HG03039 (cell line): Measurements from ENCODE around the gene DLK1.

Source experiments
- ATAC-seq: cut with Tn5 transposase; IDR thresholded peaks from one replicate; pipeline ENCODE4 v1.9.1; 2021; ENCODE audit warnings: mild to moderate bottlenecking, moderate library complexity; ENCODE audit not compliant: unreplicated experiment

DLK1 gene

GRCh38 chr14:100775351-100775830 is 48.7 kb downstream of the DLK1 start:
- ATAC-seq: no peak

GRCh38 chr14:100775831-100776591 is 49.3 kb downstream of the DLK1 start:
- no peak for ATAC-seq

GRCh38 chr14:100776681-100777365 is 50.1 kb downstream of the DLK1 start:
- no peak for ATAC-seq

GRCh38 chr14:100777366-100777817 is 50.7 kb downstream of the DLK1 start:
- no peak for ATAC-seq

GRCh38 chr14:100777818-100778525 is 51.3 kb downstream of the DLK1 start:
- no peak for ATAC-seq

- no peak for ATAC-seq
Measured at GRCh38 chr14:100778526-100778882, 51.8 kb downstream of the DLK1 start.

- no peak for ATAC-seq
Measured at GRCh38 chr14:100778951-100779690, 52.4 kb downstream of the DLK1 start.

GRCh38 chr14:100779691-100780080 is 53.0 kb downstream of the DLK1 start:
- ATAC-seq: no peak

GRCh38 chr14:100780246-100780645 is 53.6 kb downstream of the DLK1 start:
- no peak for ATAC-seq

GRCh38 chr14:100780646-100781355 is 54.1 kb downstream of the DLK1 start:
- no peak for ATAC-seq

- ATAC-seq: no peak
Measured at GRCh38 chr14:100781952-100782351, 55.3 kb downstream of the DLK1 start.

GRCh38 chr14:100782516-100783320 is 56.0 kb downstream of the DLK1 start:
- ATAC-seq: no peak

GRCh38 chr14:100783630-100784370 is 57.1 kb downstream of the DLK1 start:
- ATAC-seq: no peak

GRCh38 chr14:100784523-100785337 is 58.0 kb downstream of the DLK1 start:
- ATAC-seq: no peak

- ATAC-seq: no peak
Measured at GRCh38 chr14:100785338-100785615, 58.6 kb downstream of the DLK1 start.

GRCh38 chr14:100785626-100786025 is 58.9 kb downstream of the DLK1 start:
- no peak for ATAC-seq

GRCh38 chr14:100786131-100786530 is 59.4 kb downstream of the DLK1 start:
- ATAC-seq: no peak

- no peak for ATAC-seq
Measured at GRCh38 chr14:100786576-100787219, 60.0 kb downstream of the DLK1 start.
